ENCODE data around the gene LETM1. TPM values are rescaled to one million over a fixed set of nuclear protein-coding genes. Genes with fewer than 3 reads are reported as not detected.

LETM1 gene
- total and polyA plus RNA-seq, 2 of the 13 experiments (the other 11 are each of a cell fraction or from before 2014, with no cell fraction given) = 9.7 to 41.6 TPM

DNA sequence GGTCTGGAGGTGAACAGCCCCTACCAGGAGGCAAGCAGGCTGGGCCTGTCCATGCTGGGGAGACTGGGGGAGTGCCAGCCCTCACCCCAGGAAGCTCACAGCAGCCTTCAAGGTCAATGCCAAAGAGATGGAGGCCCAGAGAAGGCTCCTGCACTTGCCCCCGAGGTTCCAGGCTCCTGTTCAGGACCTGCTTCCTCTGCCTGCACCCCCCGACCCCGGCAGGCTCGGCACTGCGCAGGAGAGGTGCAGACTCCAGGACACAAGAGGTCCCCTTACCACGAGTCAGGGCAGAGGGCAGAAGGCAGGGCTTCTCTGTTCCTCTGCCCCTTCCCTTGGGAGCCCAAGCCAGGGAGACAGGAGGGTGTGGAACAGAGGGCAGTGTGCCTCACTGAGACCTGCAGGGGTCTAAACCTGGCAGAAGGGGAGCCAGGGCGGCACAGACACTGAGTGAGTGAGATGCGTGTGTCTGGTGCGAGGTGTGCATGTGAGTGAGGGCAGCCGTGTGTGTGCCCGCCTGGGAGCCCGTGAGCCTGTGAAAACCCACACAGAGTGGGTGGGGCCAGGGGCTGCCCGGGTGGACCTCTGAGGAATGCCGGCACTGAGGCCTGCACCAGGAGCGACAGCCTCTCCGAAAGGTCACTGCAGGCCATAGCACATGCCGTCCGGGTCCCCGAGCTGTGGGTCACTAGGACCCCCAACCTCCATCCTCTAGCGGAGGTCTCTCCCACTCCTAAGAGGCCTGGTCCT is 93.5 kb downstream of the LETM1 start (continued):
- TF ChIP-seq ZFX (CRISPR knock-in tag; IDR thresholded peaks at IDR 0.05; ENCODE audit: low read depth) (peak; percentile 70), ZFY (CRISPR knock-in tag; IDR thresholded peaks at IDR 0.05) (peak; percentile 61; the same call in 1 of the 2 replicates), HOXA3 (CRISPR knock-in tag; IDR thresholded peaks at IDR 0.05) (no peak), NR2F2 (IDR thresholded peaks at IDR 0.05; ENCODE audit: borderline replicate concordance, low read depth) (no peak), CREM (IDR thresholded peaks at IDR 0.05) (no peak), CREM (CRISPR knock-in tag; IDR thresholded peaks at IDR 0.05) (no peak), ZNF589 (CRISPR knock-in tag; conservative IDR thresholded peaks at IDR 0.05) (no peak), ETV6 (CRISPR knock-in tag; conservative IDR thresholded peaks at IDR 0.05) (no peak), FOSL2 (CRISPR knock-in tag; IDR thresholded peaks at IDR 0.05) (no peak), KLF6 (CRISPR knock-in tag; IDR thresholded peaks at IDR 0.05) (no peak), SPEN (CRISPR knock-in tag; IDR thresholded peaks at IDR 0.05; ENCODE audit: low read depth) (no peak), ZNF607 (CRISPR knock-in tag; IDR thresholded peaks at IDR 0.05; ENCODE audit: borderline replicate concordance) (no peak), SP1 (IDR thresholded peaks at IDR 0.05) (no peak), SP1 (CRISPR knock-in tag; IDR thresholded peaks at IDR 0.05) (peak; percentile 46), POLR2G (IDR thresholded peaks at IDR 0.05; ENCODE audit: low read depth, low read length) (no peak)
- TF ChIP-seq, protein P1, sequence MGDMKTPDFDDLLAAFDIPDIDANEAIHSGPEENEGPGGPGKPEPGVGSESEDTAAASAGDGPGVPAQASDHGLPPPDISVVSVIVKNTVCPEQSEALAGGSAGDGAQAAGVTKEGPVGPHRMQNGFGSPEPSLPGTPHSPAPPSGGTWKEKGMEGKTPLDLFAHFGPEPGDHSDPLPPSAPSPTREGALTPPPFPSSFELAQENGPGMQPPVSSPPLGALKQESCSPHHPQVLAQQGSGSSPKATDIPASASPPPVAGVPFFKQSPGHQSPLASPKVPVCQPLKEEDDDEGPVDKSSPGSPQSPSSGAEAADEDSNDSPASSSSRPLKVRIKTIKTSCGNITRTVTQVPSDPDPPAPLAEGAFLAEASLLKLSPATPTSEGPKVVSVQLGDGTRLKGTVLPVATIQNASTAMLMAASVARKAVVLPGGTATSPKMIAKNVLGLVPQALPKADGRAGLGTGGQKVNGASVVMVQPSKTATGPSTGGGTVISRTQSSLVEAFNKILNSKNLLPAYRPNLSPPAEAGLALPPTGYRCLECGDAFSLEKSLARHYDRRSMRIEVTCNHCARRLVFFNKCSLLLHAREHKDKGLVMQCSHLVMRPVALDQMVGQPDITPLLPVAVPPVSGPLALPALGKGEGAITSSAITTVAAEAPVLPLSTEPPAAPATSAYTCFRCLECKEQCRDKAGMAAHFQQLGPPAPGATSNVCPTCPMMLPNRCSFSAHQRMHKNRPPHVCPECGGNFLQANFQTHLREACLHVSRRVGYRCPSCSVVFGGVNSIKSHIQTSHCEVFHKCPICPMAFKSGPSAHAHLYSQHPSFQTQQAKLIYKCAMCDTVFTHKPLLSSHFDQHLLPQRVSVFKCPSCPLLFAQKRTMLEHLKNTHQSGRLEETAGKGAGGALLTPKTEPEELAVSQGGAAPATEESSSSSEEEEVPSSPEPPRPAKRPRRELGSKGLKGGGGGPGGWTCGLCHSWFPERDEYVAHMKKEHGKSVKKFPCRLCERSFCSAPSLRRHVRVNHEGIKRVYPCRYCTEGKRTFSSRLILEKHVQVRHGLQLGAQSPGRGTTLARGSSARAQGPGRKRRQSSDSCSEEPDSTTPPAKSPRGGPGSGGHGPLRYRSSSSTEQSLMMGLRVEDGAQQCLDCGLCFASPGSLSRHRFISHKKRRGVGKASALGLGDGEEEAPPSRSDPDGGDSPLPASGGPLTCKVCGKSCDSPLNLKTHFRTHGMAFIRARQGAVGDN (CRISPR knock-in tag; IDR thresholded peaks at IDR 0.05) = peak; percentile 77
- TF ChIP-seq, protein P2, sequence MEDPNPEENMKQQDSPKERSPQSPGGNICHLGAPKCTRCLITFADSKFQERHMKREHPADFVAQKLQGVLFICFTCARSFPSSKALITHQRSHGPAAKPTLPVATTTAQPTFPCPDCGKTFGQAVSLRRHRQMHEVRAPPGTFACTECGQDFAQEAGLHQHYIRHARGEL (CRISPR knock-in tag; IDR thresholded peaks at IDR 0.05) = no peak
- TF ChIP-seq, protein P3, sequence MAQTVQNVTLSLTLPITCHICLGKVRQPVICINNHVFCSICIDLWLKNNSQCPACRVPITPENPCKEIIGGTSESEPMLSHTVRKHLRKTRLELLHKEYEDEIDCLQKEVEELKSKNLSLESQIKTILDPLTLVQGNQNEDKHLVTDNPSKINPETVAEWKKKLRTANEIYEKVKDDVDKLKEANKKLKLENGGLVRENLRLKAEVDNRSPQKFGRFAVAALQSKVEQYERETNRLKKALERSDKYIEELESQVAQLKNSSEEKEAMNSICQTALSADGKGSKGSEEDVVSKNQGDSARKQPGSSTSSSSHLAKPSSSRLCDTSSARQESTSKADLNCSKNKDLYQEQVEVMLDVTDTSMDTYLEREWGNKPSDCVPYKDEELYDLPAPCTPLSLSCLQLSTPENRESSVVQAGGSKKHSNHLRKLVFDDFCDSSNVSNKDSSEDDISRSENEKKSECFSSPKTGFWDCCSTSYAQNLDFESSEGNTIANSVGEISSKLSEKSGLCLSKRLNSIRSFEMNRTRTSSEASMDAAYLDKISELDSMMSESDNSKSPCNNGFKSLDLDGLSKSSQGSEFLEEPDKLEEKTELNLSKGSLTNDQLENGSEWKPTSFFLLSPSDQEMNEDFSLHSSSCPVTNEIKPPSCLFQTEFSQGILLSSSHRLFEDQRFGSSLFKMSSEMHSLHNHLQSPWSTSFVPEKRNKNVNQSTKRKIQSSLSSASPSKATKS (CRISPR knock-in tag; IDR thresholded peaks at IDR 0.05) = no peak
- TF ChIP-seq, protein P4, sequence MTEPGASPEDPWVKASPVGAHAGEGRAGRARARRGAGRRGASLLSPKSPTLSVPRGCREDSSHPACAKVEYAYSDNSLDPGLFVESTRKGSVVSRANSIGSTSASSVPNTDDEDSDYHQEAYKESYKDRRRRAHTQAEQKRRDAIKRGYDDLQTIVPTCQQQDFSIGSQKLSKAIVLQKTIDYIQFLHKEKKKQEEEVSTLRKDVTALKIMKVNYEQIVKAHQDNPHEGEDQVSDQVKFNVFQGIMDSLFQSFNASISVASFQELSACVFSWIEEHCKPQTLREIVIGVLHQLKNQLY (CRISPR knock-in tag; IDR thresholded peaks at IDR 0.05) = no peak
- TF ChIP-seq, protein P5, sequence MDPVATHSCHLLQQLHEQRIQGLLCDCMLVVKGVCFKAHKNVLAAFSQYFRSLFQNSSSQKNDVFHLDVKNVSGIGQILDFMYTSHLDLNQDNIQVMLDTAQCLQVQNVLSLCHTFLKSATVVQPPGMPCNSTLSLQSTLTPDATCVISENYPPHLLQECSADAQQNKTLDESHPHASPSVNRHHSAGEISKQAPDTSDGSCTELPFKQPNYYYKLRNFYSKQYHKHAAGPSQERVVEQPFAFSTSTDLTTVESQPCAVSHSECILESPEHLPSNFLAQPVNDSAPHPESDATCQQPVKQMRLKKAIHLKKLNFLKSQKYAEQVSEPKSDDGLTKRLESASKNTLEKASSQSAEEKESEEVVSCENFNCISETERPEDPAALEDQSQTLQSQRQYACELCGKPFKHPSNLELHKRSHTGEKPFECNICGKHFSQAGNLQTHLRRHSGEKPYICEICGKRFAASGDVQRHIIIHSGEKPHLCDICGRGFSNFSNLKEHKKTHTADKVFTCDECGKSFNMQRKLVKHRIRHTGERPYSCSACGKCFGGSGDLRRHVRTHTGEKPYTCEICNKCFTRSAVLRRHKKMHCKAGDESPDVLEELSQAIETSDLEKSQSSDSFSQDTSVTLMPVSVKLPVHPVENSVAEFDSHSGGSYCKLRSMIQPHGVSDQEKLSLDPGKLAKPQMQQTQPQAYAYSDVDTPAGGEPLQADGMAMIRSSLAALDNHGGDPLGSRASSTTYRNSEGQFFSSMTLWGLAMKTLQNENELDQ (CRISPR knock-in tag; IDR thresholded peaks at IDR 0.05; ENCODE audit: borderline replicate concordance) = no peak
